Hematopoietic multipotent progenitor cell treated with erythropoietin and hydrocortisone succinate and interleukin-3 and kit ligand, for 4 days (in vitro differentiated cells): ENCODE data around the gene AGRN.
"Not testable (repeated sequence)": the region's sequence is repeated elsewhere in the genome, so short reads cannot be mapped to it uniquely, and the experiment has no call there.

Experiments used
- DNase-seq: peaks from one replicate; pipeline ENCODE4 v3.0.0-alpha.2; 2015

Gene AGRN

DNA sequence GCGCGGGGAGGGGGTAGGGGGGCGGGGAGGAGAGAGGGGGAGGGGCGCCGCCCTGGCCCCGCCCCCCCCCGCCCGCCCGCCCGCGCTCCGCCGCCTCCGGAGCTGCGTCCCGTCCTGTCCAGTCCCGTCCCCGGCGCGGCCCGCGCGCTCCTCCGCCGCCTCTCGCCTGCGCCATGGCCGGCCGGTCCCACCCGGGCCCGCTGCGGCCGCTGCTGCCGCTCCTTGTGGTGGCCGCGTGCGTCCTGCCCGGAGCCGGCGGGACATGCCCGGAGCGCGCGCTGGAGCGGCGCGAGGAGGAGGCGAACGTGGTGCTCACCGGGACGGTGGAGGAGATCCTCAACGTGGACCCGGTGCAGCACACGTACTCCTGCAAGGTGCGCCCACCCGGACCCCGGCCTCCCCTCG is at the start of gene AGRN:
Gene AGRN, plus strand, starts transcription at position 121 of the 405 bp plus-strand sequence. Its CDS starts 53 bp downstream, at position 174.
- no peak for DNase-seq

- DNase-seq = no peak
Measured at GRCh38 chr1:970242-970972, 49.5 kb upstream of the AGRN start.

- no peak for DNase-seq
Measured at GRCh38 chr1:970973-971730, 48.8 kb upstream of the AGRN start.

GRCh38 chr1:971751-972506 is 48.0 kb upstream of the AGRN start:
- DNase-seq = no peak

GRCh38 chr1:972726-973458 is 47.0 kb upstream of the AGRN start:
- DNase-seq = no peak

GRCh38 chr1:973459-974292 is 46.2 kb upstream of the AGRN start:
- no peak for DNase-seq

GRCh38 chr1:974293-974640 is 45.7 kb upstream of the AGRN start:
- DNase-seq = no peak

DNA sequence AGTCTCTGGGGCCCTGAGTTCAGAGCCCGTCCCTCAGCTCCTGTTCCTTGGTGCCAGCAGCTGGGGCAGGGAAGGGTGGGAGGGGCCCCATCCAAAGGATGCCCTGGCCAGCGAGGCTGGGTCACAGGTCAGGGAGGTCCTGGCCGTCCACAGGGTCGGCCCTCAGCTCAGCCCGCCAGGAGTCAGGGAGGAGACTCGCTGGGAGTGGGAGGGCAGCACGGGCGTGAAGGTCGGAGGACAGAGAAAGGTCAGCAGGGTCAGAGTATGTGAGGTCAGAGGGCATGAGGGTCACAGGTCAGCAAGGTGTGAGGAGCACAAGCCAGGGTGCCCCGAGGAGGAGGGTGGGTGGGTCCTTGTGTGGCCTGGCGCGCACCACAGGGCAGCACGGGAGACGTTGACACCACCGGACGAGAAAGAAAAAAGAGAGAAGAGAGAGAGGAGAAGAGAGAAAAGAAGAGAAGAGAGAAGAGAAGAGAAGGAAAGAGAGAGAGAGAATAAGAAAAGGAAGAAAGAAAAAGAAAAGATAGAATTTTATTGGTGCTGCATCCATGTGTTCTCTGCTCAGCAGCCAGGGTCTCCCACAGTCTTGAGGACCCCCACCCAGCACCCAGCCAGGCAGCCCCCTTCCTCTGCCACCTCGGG is 45.1 kb upstream of the AGRN start:
- no peak for DNase-seq

- DNase-seq = no peak
Measured at GRCh38 chr1:975365-975764, 44.6 kb upstream of the AGRN start.

DNA sequence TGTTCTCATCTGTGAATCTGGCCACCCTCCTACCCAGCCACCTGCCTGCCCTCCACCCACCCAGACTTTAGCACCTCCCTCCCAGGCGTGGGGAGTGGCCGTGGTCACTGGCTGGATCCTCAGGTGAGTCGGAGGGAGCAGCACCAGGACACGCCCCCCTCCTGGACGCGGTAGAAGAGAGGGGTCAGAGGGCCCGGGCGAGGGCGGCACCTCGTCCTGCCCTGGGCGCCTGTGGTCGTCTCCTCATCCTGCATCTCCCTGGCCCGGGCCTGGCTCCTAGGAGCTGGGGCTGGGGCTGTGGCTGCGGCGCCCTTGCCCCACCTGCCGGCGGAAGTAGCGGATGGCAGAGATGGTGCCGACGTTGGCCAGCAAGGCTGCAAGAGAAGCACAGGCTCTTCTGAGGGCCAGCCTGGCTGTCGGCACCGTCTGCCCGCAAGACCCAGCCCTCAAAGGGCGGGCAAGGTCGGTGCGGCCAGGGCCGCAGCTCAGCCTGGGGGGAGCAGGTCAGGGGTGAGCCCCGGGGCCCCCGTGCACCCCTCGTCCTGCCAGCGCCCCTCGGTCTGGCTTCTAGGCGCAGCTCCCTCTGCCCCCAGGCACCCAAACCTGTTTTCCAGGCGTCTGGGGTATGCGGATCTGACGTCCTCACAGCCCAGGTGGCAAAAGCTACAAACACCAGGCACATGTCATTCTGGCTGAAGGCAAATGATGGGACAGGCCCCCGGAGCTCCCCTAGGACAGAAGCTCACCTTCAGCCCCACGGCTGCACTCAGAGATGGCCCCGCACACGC is 43.8 kb upstream of the AGRN start:
- DNase-seq = peak; percentile 78

GRCh38 chr1:976791-977190 is 43.1 kb upstream of the AGRN start:
- not testable (repeated sequence) for DNase-seq

- no peak for DNase-seq
Measured at GRCh38 chr1:978069-978834, 41.7 kb upstream of the AGRN start.

DNA sequence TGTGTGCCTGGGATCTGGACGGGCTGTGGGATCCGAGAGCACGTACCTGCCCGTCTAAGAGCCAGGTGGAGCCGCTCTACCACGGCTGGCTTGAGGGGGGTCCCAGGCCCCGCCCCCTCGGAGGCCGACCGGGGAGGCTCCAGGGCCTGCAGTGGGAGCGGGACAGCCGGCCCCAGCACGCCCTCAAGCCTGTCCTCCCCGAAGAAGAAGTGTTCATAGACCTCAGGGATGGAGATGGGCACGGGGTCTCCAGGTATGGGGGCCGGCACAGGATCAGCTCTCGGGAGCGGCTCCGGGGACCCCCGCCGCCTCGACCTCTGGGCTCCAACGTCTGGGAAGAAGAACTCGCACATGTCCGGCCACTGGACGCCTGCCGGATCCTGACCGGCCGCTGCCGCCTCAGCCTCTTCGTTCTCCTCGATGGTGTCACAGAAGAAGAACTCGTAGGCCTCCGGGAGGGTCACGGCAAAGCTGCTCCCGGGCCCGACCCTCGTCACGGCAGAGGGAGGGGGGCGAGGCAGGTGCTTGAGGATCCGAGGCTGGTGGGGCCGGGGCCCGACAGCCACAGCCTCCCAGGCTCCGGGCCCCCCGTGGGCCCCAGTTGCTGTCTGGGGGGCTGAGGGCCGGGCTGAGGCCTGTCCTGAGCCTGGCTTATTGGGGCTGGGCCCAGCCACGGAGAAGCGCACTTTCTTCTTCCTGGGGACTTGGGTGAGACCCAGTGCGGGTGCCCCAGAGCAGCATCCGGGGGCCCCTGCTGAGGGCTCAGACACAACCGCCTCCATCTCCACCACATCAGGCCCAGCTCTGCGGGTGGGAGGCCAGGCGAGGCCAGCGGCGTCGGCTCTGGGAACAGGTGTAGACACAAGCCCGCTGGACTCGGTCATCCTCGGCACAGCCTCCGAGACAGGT is 40.8 kb upstream of the AGRN start:
- no peak for DNase-seq

- no peak for DNase-seq
Measured at GRCh38 chr1:979744-980072, 40.2 kb upstream of the AGRN start.

DNA sequence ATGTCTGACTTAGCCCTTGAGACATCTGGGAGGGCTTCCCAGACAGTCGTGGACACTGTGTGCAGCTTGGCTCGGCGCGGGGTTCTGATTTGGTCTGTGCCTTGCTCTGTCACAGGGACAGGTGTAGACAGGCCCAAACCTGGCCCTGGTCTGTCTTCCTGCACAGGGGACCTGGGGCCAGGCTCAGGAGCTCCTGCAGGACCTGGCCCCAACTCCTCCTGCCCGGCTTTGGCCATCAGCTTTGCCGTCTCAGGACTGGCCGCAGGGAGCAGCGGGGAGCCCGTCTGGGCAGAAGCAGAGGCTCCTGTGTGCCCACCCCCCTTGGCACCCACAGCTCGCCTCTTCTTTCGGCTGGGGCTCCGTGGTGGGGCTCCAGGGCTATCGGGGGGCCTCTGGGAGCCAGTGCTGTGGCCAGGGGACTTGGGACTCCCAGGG is 39.8 kb upstream of the AGRN start:
- DNase-seq = no peak

DNA sequence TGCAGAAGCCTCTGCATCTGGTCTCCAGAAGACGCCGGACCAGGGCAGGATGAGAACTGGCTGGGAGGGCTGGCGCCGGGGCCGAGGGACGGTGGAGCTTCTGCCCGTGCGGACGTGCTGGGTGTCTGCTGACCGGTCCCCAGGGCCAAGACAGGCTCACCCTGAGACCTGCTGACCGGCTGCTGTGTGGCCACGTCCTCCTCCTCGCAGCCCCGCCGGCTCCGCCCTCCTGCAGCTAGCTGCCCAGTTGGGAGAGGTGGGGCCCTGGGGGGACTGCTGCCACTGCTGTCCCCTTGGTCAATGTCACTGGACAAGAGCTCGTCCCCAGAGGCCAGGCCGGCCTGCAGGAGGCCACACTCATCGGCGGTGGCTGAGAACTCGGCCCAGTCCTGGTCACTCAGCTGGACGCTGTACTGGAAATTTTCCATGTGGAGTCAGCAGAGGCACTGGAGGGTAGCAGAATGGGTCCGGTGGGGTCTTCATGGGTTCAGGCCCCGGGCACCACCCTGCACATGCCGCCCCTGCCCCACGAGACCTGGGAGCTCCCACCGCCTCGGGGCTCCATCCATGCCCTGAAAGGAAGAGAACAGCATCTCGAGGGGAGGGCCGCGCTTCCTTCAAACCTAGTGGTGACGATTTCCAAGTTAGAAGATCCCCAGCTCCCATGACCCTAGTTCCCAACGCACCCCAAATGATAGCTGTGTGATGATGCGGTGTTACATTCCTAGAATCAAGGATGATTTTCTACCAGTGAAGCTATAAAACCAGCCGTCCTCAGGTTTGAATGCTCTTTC is 39.1 kb upstream of the AGRN start:
- no peak for DNase-seq

DNA sequence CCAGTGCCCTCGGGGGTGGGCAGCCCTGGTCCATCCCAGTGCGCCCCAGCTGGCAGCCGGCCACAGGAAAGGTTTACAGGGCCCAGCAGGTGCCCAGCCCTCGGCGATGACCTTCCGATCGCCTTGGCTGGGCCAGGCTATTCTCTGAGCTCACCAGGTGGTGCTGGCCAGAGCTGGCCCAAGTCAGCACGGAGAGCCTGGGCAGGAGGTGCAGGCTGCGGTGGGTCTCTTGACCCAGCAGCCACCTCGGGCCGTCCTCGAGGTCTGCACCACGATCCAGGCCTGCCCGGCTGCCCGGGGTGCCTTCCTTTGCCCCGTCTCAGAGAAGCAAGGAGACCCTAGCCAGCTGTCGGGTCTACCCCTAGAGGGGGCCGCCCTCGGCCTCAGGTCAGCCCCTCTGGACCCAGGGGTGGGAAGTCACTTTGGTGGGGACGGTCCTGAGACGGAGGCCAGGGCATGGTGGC is 38.4 kb upstream of the AGRN start:
- DNase-seq = no peak
